Measurements from ENCODE around the gene TTC39C. TPM values are rescaled to one million over a fixed set of nuclear protein-coding genes. Genes with fewer than 3 reads are reported as not detected.
"Not testable (repeated sequence)": the region's sequence is repeated elsewhere in the genome, so short reads cannot be mapped to it uniquely, and the experiment has no call there.

TTC39C gene
- total and polyA plus RNA-seq, 12 donors, result 3.5 to 8.1 (median 5.2) TPM

DNA sequence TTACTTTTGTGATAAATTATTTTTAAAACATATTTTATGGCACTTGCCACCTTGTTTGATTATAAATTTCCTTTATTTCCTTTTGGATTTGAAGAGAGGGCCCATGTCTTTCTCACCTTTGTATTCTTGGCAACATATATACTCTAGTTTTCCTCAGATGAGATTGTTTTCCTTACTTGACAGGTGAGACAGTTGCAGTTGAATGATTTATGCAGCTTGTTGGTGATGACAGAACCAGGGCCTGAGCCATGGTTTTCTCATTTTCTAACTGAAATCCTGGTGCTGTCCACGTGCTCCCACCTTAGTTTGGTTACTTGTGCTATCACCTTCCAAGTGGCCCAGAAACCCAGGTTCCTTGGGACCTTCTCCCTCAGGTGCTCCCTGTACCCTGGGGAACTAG lies 58.2 kb downstream of the TTC39C start:
- DNase-seq (no peak), ATAC-seq (no peak)
- Histone ChIP-seq H3K9me3 (no peaks in the 10 kb centered on the region), H3K27ac (no peak overlapping the region), H3K36me3 (peaks cover 0 to 31% (median 0%) of the 10 kb centered on the region in 9 donors), H3K27me3 (no peaks in the 10 kb centered on the region), H3K4me1 (peaks cover 0 to 18% (median 13%) of the 10 kb centered on the region in 9 donors), H3K4me3 (no peak overlapping the region)
- TF ChIP-seq, protein P1, sequence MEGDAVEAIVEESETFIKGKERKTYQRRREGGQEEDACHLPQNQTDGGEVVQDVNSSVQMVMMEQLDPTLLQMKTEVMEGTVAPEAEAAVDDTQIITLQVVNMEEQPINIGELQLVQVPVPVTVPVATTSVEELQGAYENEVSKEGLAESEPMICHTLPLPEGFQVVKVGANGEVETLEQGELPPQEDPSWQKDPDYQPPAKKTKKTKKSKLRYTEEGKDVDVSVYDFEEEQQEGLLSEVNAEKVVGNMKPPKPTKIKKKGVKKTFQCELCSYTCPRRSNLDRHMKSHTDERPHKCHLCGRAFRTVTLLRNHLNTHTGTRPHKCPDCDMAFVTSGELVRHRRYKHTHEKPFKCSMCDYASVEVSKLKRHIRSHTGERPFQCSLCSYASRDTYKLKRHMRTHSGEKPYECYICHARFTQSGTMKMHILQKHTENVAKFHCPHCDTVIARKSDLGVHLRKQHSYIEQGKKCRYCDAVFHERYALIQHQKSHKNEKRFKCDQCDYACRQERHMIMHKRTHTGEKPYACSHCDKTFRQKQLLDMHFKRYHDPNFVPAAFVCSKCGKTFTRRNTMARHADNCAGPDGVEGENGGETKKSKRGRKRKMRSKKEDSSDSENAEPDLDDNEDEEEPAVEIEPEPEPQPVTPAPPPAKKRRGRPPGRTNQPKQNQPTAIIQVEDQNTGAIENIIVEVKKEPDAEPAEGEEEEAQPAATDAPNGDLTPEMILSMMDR (IDR thresholded peaks at IDR 0.05), result no peak
- 95 to 98% methylated on average over 1 of the region's 1 CpG for WGBS, 2 donors
- intact Hi-C loops (cut with DNase I), result no loop called here

DNA sequence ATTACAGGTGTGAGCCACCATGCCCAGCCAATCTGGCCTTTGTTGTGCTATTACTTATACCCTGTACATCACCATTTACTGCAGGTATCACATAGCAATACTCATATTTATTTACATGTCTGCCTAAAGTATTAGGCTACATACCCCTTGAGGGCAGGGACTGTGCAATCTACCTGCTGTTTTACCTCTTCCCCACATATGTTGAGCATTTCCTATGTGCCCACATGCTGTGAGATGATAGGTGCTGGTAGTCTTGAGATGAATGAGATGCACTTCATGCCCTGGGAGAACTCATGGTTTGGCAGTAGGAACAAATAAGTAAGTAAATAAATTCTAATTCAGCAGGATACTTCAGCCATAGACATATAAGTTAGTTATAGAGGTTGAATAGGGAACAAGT lies 59.2 kb downstream of the TTC39C start:
- Histone ChIP-seq H3K27ac (no peak overlapping the region), H3K4me3 (no peak overlapping the region), H3K9me3 (no peaks in the 10 kb centered on the region), H3K27me3 (no peaks in the 10 kb centered on the region), H3K4me1 (peaks cover 0 to 29% (median 18%) of the 10 kb centered on the region in 9 donors), H3K36me3 (peaks cover 0 to 25% (median 0%) of the 10 kb centered on the region in 9 donors)
- TF ChIP-seq, protein P1 (IDR thresholded peaks at IDR 0.05), result no peak
- intact Hi-C loops (cut with DNase I), result no loop called here
- DNase-seq (no peak), ATAC-seq (no peak)

DNA sequence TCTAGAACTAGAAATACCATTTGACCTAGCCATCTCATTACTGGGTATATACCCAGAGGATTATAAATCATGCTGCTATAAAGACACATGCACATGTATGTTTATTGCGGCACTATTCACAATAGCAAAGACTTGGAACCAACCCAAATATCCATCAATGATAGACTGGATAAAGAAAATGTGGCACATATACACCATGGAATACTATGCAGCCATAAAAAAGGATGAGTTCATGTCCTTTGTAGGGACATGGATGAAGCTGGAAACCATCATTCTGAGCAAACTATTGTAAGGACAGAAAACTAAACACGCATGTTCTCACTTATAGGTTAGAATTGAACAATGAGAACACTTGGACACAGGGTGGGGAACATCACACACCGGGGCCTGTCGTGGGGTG lies 60.2 kb downstream of the TTC39C start:
- Histone ChIP-seq H3K36me3 (peaks cover 0 to 17% (median 0%) of the 10 kb centered on the region in 9 donors), H3K4me1 (peaks cover 0 to 34% (median 15%) of the 10 kb centered on the region in 9 donors)
- not testable (repeated sequence) for DNase-seq, H3K4me3 ChIP-seq, ATAC-seq, H3K9me3 ChIP-seq, H3K27me3 ChIP-seq, H3K27ac ChIP-seq
- 98 to 99% methylated on average over 3 of the region's 4 CpGs for WGBS, 2 donors
- intact Hi-C loops (cut with DNase I), result loop anchor here in 1 of 10 donors (5.0 kb wide), 2 partner anchors 43 to 247 kb away; no protein-coding TSS in a partner anchor

DNA sequence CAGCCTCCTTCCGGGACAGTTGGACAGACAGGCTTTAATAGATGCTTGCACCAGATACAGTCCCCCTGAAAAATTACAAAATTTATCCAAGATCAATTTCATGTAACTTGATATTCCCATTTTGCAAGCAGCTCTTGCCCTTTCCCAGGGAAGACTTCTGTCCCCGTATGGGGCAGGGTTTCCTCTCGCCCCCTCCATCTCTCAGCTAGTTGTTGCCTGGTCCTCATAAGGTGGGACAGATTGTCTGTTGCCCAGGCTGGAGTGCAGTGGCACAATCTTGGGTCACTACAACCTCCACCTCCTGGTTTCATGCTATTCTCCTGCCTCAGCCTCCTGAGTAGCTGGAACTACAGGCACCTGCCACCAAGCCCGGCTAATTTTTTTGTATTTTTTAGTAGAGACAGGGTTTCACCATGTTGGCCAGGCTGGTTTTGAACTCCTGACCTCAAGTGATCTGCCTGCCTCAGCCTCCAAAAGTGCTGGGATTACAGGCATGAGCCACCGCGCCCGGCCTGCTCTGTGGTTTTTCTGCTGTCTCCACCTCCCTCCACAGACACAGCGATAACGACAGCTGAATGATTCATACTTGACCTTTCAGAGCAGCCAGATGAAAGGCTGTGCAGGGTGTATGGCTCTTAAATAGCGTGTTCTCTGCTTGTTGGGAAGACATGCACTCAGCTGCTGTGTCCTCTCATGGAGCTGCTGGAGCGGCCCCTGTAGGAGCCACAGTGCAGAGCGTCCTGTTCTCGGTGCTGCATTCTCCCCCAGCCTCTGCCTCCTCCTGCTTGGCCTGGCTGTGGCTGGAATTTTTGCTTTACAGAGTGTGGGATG lies 61.4 kb downstream of the TTC39C start:
- TF ChIP-seq, protein P1 (IDR thresholded peaks at IDR 0.05), result peak in 8 of 9 donors; percentile 27 to 68 (median 45)
- DNase-seq (peak; percentile 76 to 77), ATAC-seq (peak; percentile 96 to 99 (median 98))
- H3K9me3 ChIP-seq, result no peaks in the 10 kb centered on the region
- H3K4me3 ChIP-seq, result no peak overlapping the region
- H3K36me3 ChIP-seq, result peaks cover 0 to 21% (median 0%) of the 10 kb centered on the region in 9 donors
- H3K4me1 ChIP-seq, result peaks cover 0 to 34% (median 15%) of the 10 kb centered on the region in 9 donors
- intact Hi-C loops (cut with DNase I), result loop anchor here in 1 of 10 donors (5.0 kb wide), 2 partner anchors 41 to 249 kb away; no protein-coding TSS in a partner anchor
- peak overlapping the region; percentile 51 to 83 (median 72) for H3K27ac ChIP-seq
- 47 to 48% methylated on average over 13 of the region's 13 CpGs for WGBS, 2 donors
- no peaks in the 10 kb centered on the region for H3K27me3 ChIP-seq

Data from heart right ventricle (tissue), 16 donors.